Body of pancreas (tissue), 4 donors: ENCODE data around the gene ATE1. TPM values are rescaled to one million over a fixed set of nuclear protein-coding genes. Genes with fewer than 3 reads are reported as not detected.

Source experiments
- ATAC-seq: fragments of 150-250 bp; one replicate; pipeline ENCODE4 v1.9.1; 2016
- DNase-seq, 4 donors: peaks; one replicate each; pipeline ENCODE4 v3.0.0-alpha.2; 2019
- H3K27ac ChIP-seq, 4 donors: fragments of 200-600 bp; sonication (generic); 1 replicate in 3 of 4; 2 replicates in 1 of 4; pipeline versions ENCODE4 v1.5.1 to v1.6.1; 2016 to 2019; ENCODE audit warnings: mild to moderate bottlenecking in 1 of 4, mixed read lengths in 1 of 4, moderate library complexity in 1 of 4
- H3K27me3 ChIP-seq, 2 donors: fragments of 200-600 bp; sonication (generic); one replicate each; pipeline ENCODE4 v1.6.0; 2016; ENCODE audit warnings: mild to moderate bottlenecking in 1 of 2
- H3K36me3 ChIP-seq, 2 donors: fragments of 200-600 bp; sonication (generic); replicated peaks in 1 of 2; 2 replicates each; pipeline ENCODE4 v1.5.1; 2016; ENCODE audit warnings: low read depth in 2 of 2; ENCODE audit not compliant: insufficient read depth in 1 of 2
- H3K4me1 ChIP-seq: fragments of 200-600 bp; sonication (generic); one replicate; pipeline ENCODE4 v1.6.0; 2016
- H3K4me3 ChIP-seq, 2 donors: fragments of 200-600 bp; sonication (generic); 1 replicate in 1 of 2; 2 replicates in 1 of 2; pipeline ENCODE4 v1.5.1; 2016 to 2019
- H3K9me3 ChIP-seq, 3 donors: fragments of 200-600 bp; sonication (generic); 1 replicate in 2 of 3; 2 replicates in 1 of 3; pipeline ENCODE4 v1.5.1; 2016
- POLR2A ChIP-seq, 3 donors: fragments of 450-650 bp; IDR thresholded peaks; one replicate each; pipeline ENCODE4 v1.6.1; 2016; ENCODE audit warnings: antibody characterized with exemption in 3 of 3, mild to moderate bottlenecking in 2 of 3
- WGBS, 2 donors: methylation state at CpG; one replicate each; pipeline ENCODE4 v1.1.5; 2017; 5-methylcytosine and 5-hydroxymethylcytosine counted together
- intact Hi-C: fragments of 100-400 bp; cut with DNase I; formaldehyde crosslinking; loops from one replicate; pipeline ENCODE4 v1.15.1; 2023
- total RNA-seq, 2 donors: library from RNA; depleted of rRNA; stranded (reverse); fragments of >200 nt; gene quantifications; one replicate each; pipeline ENCODE4 v1.1.0, GENCODE V29; 2016
- TF ChIP-seq, protein P1 (sequence below), 7 experiments: fragments of 450-650 bp in 4 of 7; fragments of 200-600 bp in 3 of 7; sonication (generic) in 3 of 7; IDR thresholded peaks; one replicate each; pipeline ENCODE4 v1.5.1; 2016 to 2019; ENCODE audit warnings: antibody characterized with exemption in 7 of 7

Gene ATE1
- total RNA-seq, 2 donors from 2014 or later: 15.0 to 19.8 TPM

DNA sequence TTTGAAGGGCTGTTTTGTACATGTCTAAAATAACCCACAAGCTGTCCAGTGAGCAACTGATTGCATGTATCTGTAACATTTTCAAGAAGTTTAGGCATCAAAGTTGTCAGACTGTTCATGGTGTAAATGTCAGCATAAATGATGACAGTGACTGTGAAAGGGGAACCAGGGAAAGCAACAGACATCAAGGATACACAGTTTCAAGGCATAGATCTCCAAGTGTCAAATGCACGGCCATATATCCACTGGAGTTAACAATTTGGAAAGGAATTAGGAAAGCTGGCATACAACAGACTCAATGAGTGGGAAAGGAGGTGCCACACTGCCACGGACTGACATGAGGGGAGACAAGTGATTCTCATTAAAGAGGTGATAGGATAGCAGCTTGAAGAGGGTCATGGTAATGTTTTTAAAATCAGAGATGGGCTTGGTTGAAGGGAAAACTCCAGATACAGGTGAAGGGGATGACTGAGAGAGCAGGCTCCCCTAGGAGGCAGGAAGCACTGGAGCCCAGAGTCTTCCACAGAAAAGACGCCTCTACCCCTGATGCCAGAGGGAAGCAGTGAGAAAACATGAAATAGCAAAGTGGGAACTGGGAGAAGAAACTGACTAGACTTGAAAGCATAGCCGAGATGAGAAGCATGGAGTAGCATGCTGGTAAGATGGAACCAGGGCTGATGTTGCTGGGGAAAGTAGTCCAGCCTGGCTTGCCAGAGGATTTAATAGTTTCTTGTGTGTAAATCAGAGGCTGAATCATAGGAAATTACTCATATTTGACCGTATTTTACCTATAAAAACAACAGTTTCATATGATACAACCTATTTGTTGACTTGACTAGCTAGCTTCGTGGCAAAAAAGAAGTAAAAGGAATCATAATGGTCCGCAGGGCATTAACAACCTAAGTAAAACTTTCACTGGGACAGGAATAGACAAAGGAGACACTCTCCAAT, 28.6 kb upstream of the ATE1 start:
- Histone ChIP-seq H3K4me3 (no peak overlapping the region), H3K27ac (no peak overlapping the region), H3K27me3 (no peaks in the 10 kb centered on the region), H3K4me1 (no peaks in the 10 kb centered on the region), H3K36me3 (peaks cover 0 to 10% of the 10 kb centered on the region in 2 donors), H3K9me3 (no peaks in the 10 kb centered on the region)
- WGBS, 2 donors: 85 to 87% methylated on average over 7 of the region's 7 CpGs
- TF ChIP-seq, protein P1, sequence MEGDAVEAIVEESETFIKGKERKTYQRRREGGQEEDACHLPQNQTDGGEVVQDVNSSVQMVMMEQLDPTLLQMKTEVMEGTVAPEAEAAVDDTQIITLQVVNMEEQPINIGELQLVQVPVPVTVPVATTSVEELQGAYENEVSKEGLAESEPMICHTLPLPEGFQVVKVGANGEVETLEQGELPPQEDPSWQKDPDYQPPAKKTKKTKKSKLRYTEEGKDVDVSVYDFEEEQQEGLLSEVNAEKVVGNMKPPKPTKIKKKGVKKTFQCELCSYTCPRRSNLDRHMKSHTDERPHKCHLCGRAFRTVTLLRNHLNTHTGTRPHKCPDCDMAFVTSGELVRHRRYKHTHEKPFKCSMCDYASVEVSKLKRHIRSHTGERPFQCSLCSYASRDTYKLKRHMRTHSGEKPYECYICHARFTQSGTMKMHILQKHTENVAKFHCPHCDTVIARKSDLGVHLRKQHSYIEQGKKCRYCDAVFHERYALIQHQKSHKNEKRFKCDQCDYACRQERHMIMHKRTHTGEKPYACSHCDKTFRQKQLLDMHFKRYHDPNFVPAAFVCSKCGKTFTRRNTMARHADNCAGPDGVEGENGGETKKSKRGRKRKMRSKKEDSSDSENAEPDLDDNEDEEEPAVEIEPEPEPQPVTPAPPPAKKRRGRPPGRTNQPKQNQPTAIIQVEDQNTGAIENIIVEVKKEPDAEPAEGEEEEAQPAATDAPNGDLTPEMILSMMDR (IDR thresholded peaks at IDR 0.05): no peak
- TF ChIP-seq POLR2A (IDR thresholded peaks at IDR 0.05): no peak
- intact Hi-C loops: no loop called here
- DNase-seq (no peak), ATAC-seq (no peak)

GRCh38 chr10:121952226-121952625, 24.4 kb upstream of the ATE1 start:
- no peak overlapping the region for H3K27ac ChIP-seq
- no peak overlapping the region for H3K4me3 ChIP-seq
- no peaks in the 10 kb centered on the region for H3K9me3 ChIP-seq
- ATAC-seq (no peak), DNase-seq (no peak)
- H3K27me3 ChIP-seq: no peaks in the 10 kb centered on the region
- TF ChIP-seq, protein P1 (IDR thresholded peaks at IDR 0.05): no peak
- TF ChIP-seq POLR2A (IDR thresholded peaks at IDR 0.05): no peak
- H3K4me1 ChIP-seq: no peaks in the 10 kb centered on the region
- H3K36me3 ChIP-seq: no peaks in the 10 kb centered on the region
- WGBS, 2 donors: 91 to 98% methylated on average over 5 of the region's 5 CpGs
- intact Hi-C loops: no loop called here

DNA sequence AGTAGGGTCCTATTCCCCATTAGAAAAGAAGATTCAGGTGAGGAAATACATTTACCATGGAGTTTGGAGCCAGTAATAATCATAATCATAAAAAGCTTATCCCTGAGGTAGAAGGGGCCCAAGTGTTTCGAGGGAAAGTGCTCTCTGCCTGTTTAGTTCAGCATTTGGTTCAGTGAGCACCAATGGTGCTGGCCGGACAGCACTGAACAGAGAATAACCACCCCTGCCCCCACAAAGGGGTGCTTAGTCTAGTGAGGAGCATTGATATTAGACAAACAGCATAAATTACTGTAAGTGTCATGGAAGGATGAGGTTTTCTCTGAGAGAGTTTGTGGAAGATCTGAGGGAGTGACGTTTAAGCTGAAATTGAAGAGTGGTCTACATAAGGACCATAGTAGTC, 21.6 kb upstream of the ATE1 start:
- Histone ChIP-seq H3K27ac (no peak overlapping the region), H3K4me3 (no peak overlapping the region), H3K36me3 (no peaks in the 10 kb centered on the region), H3K4me1 (no peaks in the 10 kb centered on the region), H3K9me3 (no peaks in the 10 kb centered on the region), H3K27me3 (no peaks in the 10 kb centered on the region)
- intact Hi-C loops: no loop called here
- ATAC-seq (no peak), DNase-seq (no peak)
- WGBS, 2 donors: 72 to 89% methylated on average over 3 of the region's 3 CpGs
- TF ChIP-seq, protein P1 (IDR thresholded peaks at IDR 0.05): no peak
- TF ChIP-seq POLR2A (IDR thresholded peaks at IDR 0.05): no peak

- Histone ChIP-seq H3K27me3 (no peaks in the 10 kb centered on the region), H3K9me3 (no peaks in the 10 kb centered on the region), H3K4me3 (no peak overlapping the region), H3K4me1 (no peaks in the 10 kb centered on the region), H3K36me3 (no peaks in the 10 kb centered on the region), H3K27ac (no peak overlapping the region)
- ATAC-seq (no peak), DNase-seq (no peak)
- intact Hi-C loops: no loop called here
- WGBS, 2 donors: 14 to 15% methylated on average over 2 of the region's 2 CpGs
- no peak for TF ChIP-seq POLR2A (IDR thresholded peaks at IDR 0.05)
- TF ChIP-seq, protein P1 (IDR thresholded peaks at IDR 0.05): no peak
Observed at GRCh38 chr10:121949049-121949448, 21.2 kb upstream of the ATE1 start.
